H1 (cell line): ENCODE data around the gene CLDN6. TPM values are rescaled to one million over a fixed set of nuclear protein-coding genes. Genes with fewer than 3 reads are reported as not detected.

Experiments used
- CTCF ChIA-PET: fragments of 300-600 bp; sonication (Branson Sonifier 250); formaldehyde crosslinking; loops from one replicate; lab custom pipeline; 2021; ENCODE audit not compliant: partially characterized antibody; lab: Charles Lee
- POLR2A ChIA-PET: fragments of 300-600 bp; sonication (Branson Sonifier 250); formaldehyde crosslinking; loops from one replicate; lab custom pipeline; 2021; ENCODE audit warnings: inconsistent platforms; ENCODE audit not compliant: partially characterized antibody; lab: Charles Lee
- DNase-seq, 2 experiments: peaks; one replicate each; pipeline versions ENCODE4 v3.0.0 to v3.0.0-alpha.2; 2010 to 2022; ENCODE audit warnings: low spot score in 2 of 2, low read depth in 1 of 2, mixed read lengths in 1 of 2
- FAIRE-seq: peaks from 2 replicates; lab custom pipeline; 2011; peaks lifted over from hg19 to GRCh38; lab: Jason Lieb, UNC
- H2AFZ ChIP-seq: 2 replicates; pipeline ENCODE4 v1.8.1; 2012; ENCODE audit warnings: low read length, inconsistent platforms
- H2AK5ac ChIP-seq: 2 replicates; pipeline ENCODE4 v1.6.1; 2013; ENCODE audit warnings: low read depth, low read length
- H2BK120ac ChIP-seq: replicated peaks from 2 replicates; pipeline ENCODE3; 2013; ENCODE audit warnings: low read depth, low read length, inconsistent platforms
- H2BK12ac ChIP-seq: 2 replicates; pipeline ENCODE4 v1.6.1; 2013; ENCODE audit warnings: low read depth, low read length
- H2BK15ac ChIP-seq: 2 replicates; pipeline ENCODE4 v1.6.1; 2013; ENCODE audit warnings: low read length
- H2BK20ac ChIP-seq: 2 replicates; pipeline ENCODE4 v1.6.1; 2013; ENCODE audit warnings: low read length
- H2BK5ac ChIP-seq: 2 replicates; pipeline ENCODE4 v1.6.1; 2013; ENCODE audit warnings: low read depth, low read length
- H3K14ac ChIP-seq: 2 replicates; pipeline ENCODE4 v1.6.1; 2013; ENCODE audit warnings: inconsistent platforms; ENCODE audit not compliant: insufficient read length
- H3K18ac ChIP-seq: 2 replicates; pipeline ENCODE4 v1.6.1; 2013; ENCODE audit warnings: low read length; ENCODE audit errors: extremely low read depth
- H3K23ac ChIP-seq: 2 replicates; pipeline ENCODE4 v1.6.1; 2013; ENCODE audit warnings: inconsistent platforms; ENCODE audit not compliant: insufficient read length
- H3K23me2 ChIP-seq: 2 replicates; pipeline ENCODE4 v1.6.1; 2013; ENCODE audit warnings: low read depth, low read length
- H3K27ac ChIP-seq: 2 replicates; pipeline ENCODE4 v1.6.1; 2011; ENCODE audit warnings: low read depth, low read length, inconsistent platforms
- H3K27me3 ChIP-seq, 4 experiments: replicated peaks in 1 of 4; 1 replicate in 1 of 4; 2 replicates in 3 of 4; pipeline versions ENCODE4 v1.6.1 to v1.8.1; 2011 to 2013; ENCODE audit warnings: low read length in 3 of 4, mild to moderate bottlenecking in 3 of 4, inconsistent platforms in 2 of 4, mixed read lengths in 2 of 4, moderate library complexity in 1 of 4; ENCODE audit not compliant: control insufficient read depth in 3 of 4, insufficient read depth in 3 of 4; ENCODE audit errors: extremely low read depth in 1 of 4
- H3K36me3 ChIP-seq, 4 experiments: 2 replicates each; pipeline versions ENCODE4 v1.6.1 to v1.8.1; 2011 to 2013; ENCODE audit warnings: mild to moderate bottlenecking in 4 of 4, low read length in 3 of 4, moderate library complexity in 2 of 4, control low read depth in 1 of 4, inconsistent platforms in 1 of 4; ENCODE audit not compliant: insufficient read depth in 4 of 4, control insufficient read depth in 2 of 4
- H3K4ac ChIP-seq: replicated peaks from 2 replicates; pipeline ENCODE3; 2013; ENCODE audit warnings: low read length, low read depth, mixed read lengths, inconsistent platforms; ENCODE audit not compliant: insufficient read length
- H3K4me1 ChIP-seq, 4 experiments: replicated peaks in 1 of 4; 1 replicate in 1 of 4; 2 replicates in 3 of 4; pipeline versions ENCODE4 v1.6.1 to v1.8.1; 2011 to 2013; ENCODE audit warnings: low read length in 3 of 4, inconsistent platforms in 2 of 4, mixed read lengths in 1 of 4; ENCODE audit not compliant: insufficient read depth in 4 of 4, control insufficient read depth in 3 of 4
- H3K4me2 ChIP-seq, 2 experiments: 2 replicates each; pipeline versions ENCODE4 v1.6.1 to v1.8.1; 2011 to 2013; ENCODE audit warnings: low read depth in 2 of 2, low read length in 2 of 2, control low read depth in 1 of 2, inconsistent platforms in 1 of 2, mild to moderate bottlenecking in 1 of 2; ENCODE audit not compliant: insufficient read depth in 1 of 2
- H3K4me3 ChIP-seq, 4 experiments: fragments of 200-600, 300-600 bp in 1 of 4; sonication (generic), shearing (Covaris generic), sonication (Bioruptor Twin) in 1 of 4; 2 replicates each; pipeline versions ENCODE4 v1.5.1 to v1.8.1; 2011 to 2016; ENCODE audit warnings: low read length in 4 of 4, low read depth in 3 of 4, control low read depth in 2 of 4, inconsistent platforms in 2 of 4, mild to moderate bottlenecking in 2 of 4, mixed read lengths in 1 of 4, moderate library complexity in 1 of 4; ENCODE audit not compliant: insufficient read depth in 2 of 4; ENCODE audit errors: extremely low read depth in 1 of 4
- H3K56ac ChIP-seq: replicated peaks from 2 replicates; pipeline ENCODE3; 2013; ENCODE audit warnings: low read depth, mild to moderate bottlenecking, mixed read lengths, low read length, inconsistent platforms; ENCODE audit not compliant: insufficient read length
- H3K79me1 ChIP-seq: 2 replicates; pipeline ENCODE4 v1.6.1; 2013; ENCODE audit warnings: low read depth, low read length, control low read depth
- H3K79me2 ChIP-seq, 2 experiments: 2 replicates each; pipeline versions ENCODE4 v1.6.1 to v1.8.1; 2012 to 2013; ENCODE audit warnings: low read length in 2 of 2, mild to moderate bottlenecking in 2 of 2, inconsistent platforms in 1 of 2; ENCODE audit not compliant: insufficient read depth in 2 of 2, control insufficient read depth in 1 of 2
- H3K9ac ChIP-seq, 4 experiments: replicated peaks in 1 of 4; 1 replicate in 1 of 4; 2 replicates in 3 of 4; pipeline versions ENCODE4 v1.6.1 to v1.8.1; 2011 to 2013; ENCODE audit warnings: low read depth in 3 of 4, low read length in 3 of 4, control low read depth in 2 of 4, mild to moderate bottlenecking in 2 of 4, moderate library complexity in 2 of 4, inconsistent platforms in 1 of 4; ENCODE audit errors: extremely low read depth in 1 of 4
- H3K9me3 ChIP-seq, 2 experiments: 2 replicates each; pipeline versions ENCODE4 v1.6.1 to v1.8.1; 2012 to 2013; ENCODE audit warnings: mild to moderate bottlenecking in 2 of 2, moderate library complexity in 2 of 2, control low read depth in 1 of 2, inconsistent platforms in 1 of 2, low read depth in 1 of 2, low read length in 1 of 2, mixed read lengths in 1 of 2; ENCODE audit not compliant: insufficient read depth in 2 of 2
- H4K20me1 ChIP-seq, 2 experiments: replicated peaks in 1 of 2; 2 replicates each; pipeline versions ENCODE3 to v1.8.1; 2011 to 2013; ENCODE audit warnings: inconsistent platforms in 2 of 2, low read length in 2 of 2, mild to moderate bottlenecking in 1 of 2; ENCODE audit not compliant: insufficient read depth in 2 of 2, control insufficient read depth in 1 of 2
- H4K5ac ChIP-seq: 2 replicates; pipeline ENCODE4 v1.6.1; 2013; ENCODE audit warnings: low read length, low read depth, mixed read lengths, inconsistent platforms; ENCODE audit not compliant: insufficient read length
- H4K8ac ChIP-seq: 2 replicates; pipeline ENCODE4 v1.8.0; 2013; ENCODE audit warnings: mild to moderate bottlenecking, moderate library complexity, low read length, inconsistent platforms; ENCODE audit not compliant: insufficient read depth; ENCODE audit errors: extremely low read depth
- H4K91ac ChIP-seq: replicated peaks from 2 replicates; pipeline ENCODE3; 2013; ENCODE audit warnings: low read length, mixed read lengths, inconsistent platforms; ENCODE audit not compliant: insufficient read length
- ATF3 ChIP-seq: IDR thresholded peaks from 2 replicates; pipeline ENCODE4 v1.6.1; 2011; ENCODE audit warnings: low read depth, mild to moderate bottlenecking, low read length; ENCODE audit not compliant: insufficient read depth
- CBX8 ChIP-seq: fragments of 300-800, 300-1000 bp; sonication (generic); IDR thresholded peaks from 2 replicates; pipeline ENCODE4 v1.7.1; 2016; ENCODE audit warnings: low read depth, low read length, borderline replicate concordance
- CREB1 ChIP-seq: IDR thresholded peaks from 2 replicates; pipeline ENCODE4 v1.6.1; 2012; ENCODE audit warnings: inconsistent platforms
- SIN3A ChIP-seq, 2 experiments: IDR thresholded peaks in 1 of 2; conservative IDR thresholded peaks in 1 of 2; 2 replicates each; pipeline ENCODE4 v1.6.1; 2011 to 2012; ENCODE audit warnings: low read length in 2 of 2, improper control_type of control experiment in 1 of 2, low read depth in 1 of 2, mild to moderate bottlenecking in 1 of 2
- SIRT6 ChIP-seq: IDR thresholded peaks from one replicate; pipeline ENCODE4 v1.7.1; 2012; ENCODE audit warnings: low read length, inconsistent platforms
- TCF12 ChIP-seq: IDR thresholded peaks from 2 replicates; pipeline ENCODE4 v1.6.1; 2011; ENCODE audit warnings: low read depth, mild to moderate bottlenecking, low read length
- WGBS, 2 experiments: shearing (Covaris generic) in 1 of 2; methylation state at CpG; one replicate each; pipeline versions ENCODE4 v1.1.6 to v1.1.7; 2013 to 2015; ENCODE audit warnings: low lambda C conversion rate in 2 of 2, mixed read lengths in 2 of 2, inconsistent platforms in 1 of 2, low coverage in 1 of 2, missing lambda C conversion rate in 1 of 2; ENCODE audit not compliant: insufficient replicate concordance in 2 of 2, insufficient coverage in 1 of 2, insufficient read length in 1 of 2; ENCODE audit errors: extremely low coverage in 1 of 2, missing lambda C conversion rate in 1 of 2; 5-methylcytosine and 5-hydroxymethylcytosine counted together
- polyA plus RNA-seq, 7 experiments: library from polyadenylated mRNA; depleted of rRNA in 3 of 7; stranded (reverse) in 5 of 7; unstranded in 2 of 7; fragments of >200 nt in 5 of 7; fragments of 200-250 nt in 2 of 7; gene quantifications; 1 replicate in 5 of 7; 2 replicates in 1 of 7; 4 replicates in 1 of 7; pipeline versions ENCODE4 v1.2.1 to v1.2.3, GENCODE V29; 2011 to 2013; ENCODE audit warnings: missing spikeins in 2 of 7, mixed read lengths in 2 of 7
- total RNA-seq: library from RNA; stranded (reverse); fragmentation: NEBNext Ultra II Directional; extraction: Animal tissue kit (Norgen Biotek cat#: 25700); gene quantifications from 2 replicates; pipeline ENCODE4 v1.2.1, GENCODE V29; 2021

Gene CLDN6
- total and polyA plus RNA-seq, 2 of the 8 experiments (the other 6 are each of a cell fraction or from before 2014, with no cell fraction given), result 747 to 1,115 TPM

- POLR2A ChIA-PET, result interaction anchor here (1.2 to 15.2 kb wide), 6 partner anchors 11 to 70 kb away, joined by 3 to 200 read pairs (median 8); partner anchors contain the start of genes CLDN6, HCFC1R1, THOC6 and TNFRSF12A
These were observed 32.1 kb downstream of the CLDN6 start for GRCh38 chr16:2985893-2986355.

More at GRCh38 chr16:2985893-2986355, 32.1 kb downstream of the CLDN6 start:
- Histone ChIP-seq H3K9ac (no peak overlapping the region), H3K23me2 (peaks cover 2% of the 10 kb centered on the region; the same call in 1 of the 2 replicates), H3K79me1 (no peaks in the 10 kb centered on the region), H3K36me3 (no peaks in the 10 kb centered on the region), H4K5ac (no peak overlapping the region), H4K91ac (no peak overlapping the region), H3K4ac (peak overlapping the region; percentile 67), H2BK12ac (no peak overlapping the region), H3K4me3 (no peak overlapping the region), H3K27me3 (no peaks in the 10 kb centered on the region; a peak in 1 of 7 replicates), H2BK5ac (no peak overlapping the region), H2AFZ (no peak overlapping the region), H3K18ac (peak overlapping the region; percentile 32; the same call in 1 of the 2 replicates), H3K79me2 (no peaks in the 10 kb centered on the region), H3K14ac (no peak overlapping the region), H2BK15ac (no peak overlapping the region; the same call in 1 of the 2 replicates), H3K27ac (no peak overlapping the region), H2BK120ac (no peak overlapping the region), H2BK20ac (no peak overlapping the region), H3K23ac (no peak overlapping the region), H4K8ac (peak overlapping the region; percentile 3), H3K56ac (no peak overlapping the region), H3K9me3 (no peaks in the 10 kb centered on the region), H3K4me2 (no peak overlapping the region), H3K4me1 (peaks cover 3 to 34% (median 27%) of the 10 kb centered on the region in 4 experiments), H2AK5ac (no peak overlapping the region), H4K20me1 (no peaks in the 10 kb centered on the region)
- DNase-seq (no peak), FAIRE-seq (no peak)
- CTCF ChIA-PET, result interaction anchor here (0.9 to 2.7 kb wide), 10 partner anchors 9 to 45 kb away, joined by 3 to 12 read pairs (median 4); partner anchors contain the start of genes PAQR4 and TNFRSF12A
- WGBS, 2 experiments, result 91% methylated on average over 15 of the region's 15 CpGs; no CpG with 5 or more reads in 1 of the 2 experiments
- TF ChIP-seq CBX8 (no peak), CREB1 (no peak), SIRT6 (no peak), TCF12 (no peak), SIN3A (conservative IDR thresholded peaks at IDR 0.05 in 1 of 2, IDR thresholded peaks at IDR 0.05 in 1 of 2; ENCODE audit: low read depth in 1 of 2, low read length in 2 of 2) (no peak), ATF3 (no peak)
